ENCODE measurements around the gene CDHR2. TPM values are rescaled to one million over a fixed set of nuclear protein-coding genes. Genes with fewer than 3 reads are reported as not detected.
A peak's percentile ranks its signal among the peaks of the same experiment; 100 is the strongest.

CDHR2 gene
- total and polyA plus RNA-seq, 2 of the 13 experiments (the other 11 are each of a cell fraction or from before 2014, with no cell fraction given) = 17.9 to 20.9 TPM

- TF ChIP-seq ZBED4 (CRISPR knock-in tag; IDR thresholded peaks at IDR 0.05; ENCODE audit: borderline replicate concordance) = peak; percentile 27; the same call in 1 of the 2 replicates
- TF ChIP-seq ZNF7 (CRISPR knock-in tag; IDR thresholded peaks at IDR 0.05) = no peak
- TF ChIP-seq ZBTB43 (CRISPR knock-in tag; conservative IDR thresholded peaks at IDR 0.05) = no peak
- 0 out of 2 replicates have a peak, but pooled peaks have one; percentile 31 for TF ChIP-seq TFE3 (CRISPR knock-in tag; IDR thresholded peaks at IDR 0.05)
- TF ChIP-seq SOX6 (IDR thresholded peaks at IDR 0.05) = no peak
- 0 out of 2 replicates have a peak, but pooled peaks have one; percentile 6 for TF ChIP-seq SOX6 (CRISPR knock-in tag; IDR thresholded peaks at IDR 0.05)
- 0 out of 2 replicates have a peak, but pooled peaks have one; percentile 18 for TF ChIP-seq MYC (CRISPR knock-in tag; IDR thresholded peaks at IDR 0.05; ENCODE audit: borderline replicate concordance)
- TF ChIP-seq ZZZ3 (CRISPR knock-in tag; IDR thresholded peaks at IDR 0.05; ENCODE audit: borderline replicate concordance) = no peak
- TF ChIP-seq TOPORS (CRISPR knock-in tag; IDR thresholded peaks at IDR 0.05) = no peak
- TF ChIP-seq KDM5A (IDR thresholded peaks at IDR 0.05; ENCODE audit: borderline replicate concordance, low read length) = peak; percentile 70; the same call in 1 of the 2 replicates
- 0 out of 2 replicates have a peak, but pooled peaks have one; percentile 23 for TF ChIP-seq ZNF256 (CRISPR knock-in tag; conservative IDR thresholded peaks at IDR 0.05)
- TF ChIP-seq ZNF280D (CRISPR knock-in tag; IDR thresholded peaks at IDR 0.05) = peak; percentile 77; the same call in 1 of the 2 replicates
- no peak for TF ChIP-seq SP140L (CRISPR knock-in tag; IDR thresholded peaks at IDR 0.05; ENCODE audit: borderline replicate concordance)
- no peak for TF ChIP-seq ZNF577 (CRISPR knock-in tag; IDR thresholded peaks at IDR 0.05; ENCODE audit: borderline replicate concordance, low read depth)
- TF ChIP-seq ARID2 (CRISPR knock-in tag; IDR thresholded peaks at IDR 0.05; ENCODE audit: borderline replicate concordance) = no peak
These were observed 11.4 kb upstream of the CDHR2 start (continued) for GRCh38 chr5:176537554-176538229.

All from HepG2 (cell line).